GM19193 (cell line): ENCODE results near the gene PSMB10.

Experiments used
- POLR2A ChIP-seq: IDR thresholded peaks from 4 replicates; pipeline ENCODE4 v1.6.1; 2011; ENCODE audit not compliant: insufficient read depth, insufficient read length; ENCODE audit errors: extremely low read depth

The PSMB10 gene

DNA sequence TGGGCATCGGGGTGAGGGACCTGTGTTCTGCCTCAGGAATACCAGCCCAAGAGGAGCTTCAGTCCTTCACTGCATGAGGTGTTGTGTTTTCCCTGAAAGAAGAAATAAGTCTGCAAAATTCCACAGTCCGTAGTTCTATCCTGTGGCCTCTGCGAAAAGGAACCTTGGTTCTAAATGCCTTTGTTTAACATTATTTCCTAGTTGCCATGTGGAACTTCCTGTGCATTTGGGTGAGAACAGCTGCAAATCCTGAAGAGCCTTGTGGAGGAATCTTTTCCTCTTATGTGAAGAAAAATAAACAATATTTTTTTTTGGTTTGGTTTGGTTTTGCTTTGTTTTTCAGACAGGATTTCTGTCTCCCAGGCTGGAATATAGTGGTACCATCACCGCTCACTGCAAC lies 33.8 kb downstream of the PSMB10 start:
- TF ChIP-seq POLR2A = no peak

- TF ChIP-seq POLR2A = no peak
Observed at GRCh38 chr16:67901734-67902133, 34.9 kb downstream of the PSMB10 start.

- no peak for TF ChIP-seq POLR2A
Observed at GRCh38 chr16:67897231-67897630, 39.4 kb downstream of the PSMB10 start.

GRCh38 chr16:67893743-67894399 lies 42.8 kb downstream of the PSMB10 start:
- TF ChIP-seq POLR2A = no peak

- peak; percentile 71 for TF ChIP-seq POLR2A
Observed at GRCh38 chr16:67892899-67893742, 43.5 kb downstream of the PSMB10 start, which contains the start of gene PSKH1. Gene PSKH1 (plus strand): TSS chr16:67893254. CDS start chr16:67908750, 15,496 bp downstream.

DNA sequence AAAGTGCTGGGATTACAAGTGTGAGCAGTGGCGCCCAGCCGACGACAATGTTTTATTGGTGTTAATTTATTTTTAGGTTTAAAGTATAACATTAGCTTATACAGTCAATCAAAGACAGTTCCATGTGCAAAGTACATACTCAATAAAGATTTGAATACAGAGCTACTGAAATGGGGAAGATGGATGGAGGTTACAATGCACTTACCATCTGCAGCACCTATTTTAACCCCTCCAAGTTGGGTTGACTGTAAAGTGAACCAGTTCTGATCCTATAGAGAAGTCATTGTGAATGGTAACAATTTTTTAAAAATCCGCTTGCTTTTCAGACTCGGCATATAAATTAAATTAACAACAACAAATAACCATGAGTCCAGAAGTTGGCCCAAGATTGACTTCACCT lies 44.3 kb downstream of the PSMB10 start:
- no peak for TF ChIP-seq POLR2A

- TF ChIP-seq POLR2A = no peak
Observed at GRCh38 chr16:67888331-67888730, 48.3 kb downstream of the PSMB10 start.

DNA sequence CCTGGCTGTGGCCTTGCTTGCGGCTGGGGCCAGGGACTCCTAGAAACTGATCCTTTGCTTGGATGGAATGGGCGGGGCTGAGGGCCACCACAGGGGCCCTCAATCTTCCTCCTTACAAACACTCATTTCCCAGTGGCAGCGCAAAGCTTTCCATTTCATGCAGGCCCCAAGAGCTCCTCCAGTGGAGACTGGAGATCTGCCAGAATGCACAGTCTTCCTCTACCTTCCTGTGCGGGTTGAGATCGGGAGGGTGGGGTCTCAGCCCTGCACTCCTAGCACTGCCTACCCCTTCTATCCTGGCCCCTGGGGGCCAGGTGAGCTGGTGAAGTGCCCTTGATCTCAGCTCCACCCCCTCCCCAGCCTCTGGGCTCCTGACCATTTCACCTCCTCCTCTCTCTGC lies 50.3 kb downstream of the PSMB10 start:
- no peak for TF ChIP-seq POLR2A

DNA sequence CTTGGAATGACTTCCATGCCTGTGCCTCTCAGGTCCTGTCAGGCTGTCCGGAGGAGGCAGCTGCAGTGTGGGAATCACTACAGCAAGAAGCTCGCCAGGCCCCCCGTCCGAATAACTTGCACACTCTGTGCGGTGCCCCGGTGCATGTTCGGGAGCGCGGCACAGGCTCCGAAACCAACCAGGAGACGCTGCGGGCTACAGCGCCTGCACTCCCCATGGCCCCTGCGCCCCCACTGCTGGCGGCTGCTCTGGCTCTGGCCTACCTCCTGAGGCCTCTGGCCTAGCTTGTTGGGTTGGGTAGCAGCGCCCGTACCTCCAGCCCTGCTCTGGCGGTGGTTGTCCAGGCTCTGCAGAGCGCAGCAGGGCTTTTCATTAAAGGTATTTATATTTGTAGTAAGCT lies 50.7 kb downstream of the PSMB10 start:
- no peak for TF ChIP-seq POLR2A

DNA sequence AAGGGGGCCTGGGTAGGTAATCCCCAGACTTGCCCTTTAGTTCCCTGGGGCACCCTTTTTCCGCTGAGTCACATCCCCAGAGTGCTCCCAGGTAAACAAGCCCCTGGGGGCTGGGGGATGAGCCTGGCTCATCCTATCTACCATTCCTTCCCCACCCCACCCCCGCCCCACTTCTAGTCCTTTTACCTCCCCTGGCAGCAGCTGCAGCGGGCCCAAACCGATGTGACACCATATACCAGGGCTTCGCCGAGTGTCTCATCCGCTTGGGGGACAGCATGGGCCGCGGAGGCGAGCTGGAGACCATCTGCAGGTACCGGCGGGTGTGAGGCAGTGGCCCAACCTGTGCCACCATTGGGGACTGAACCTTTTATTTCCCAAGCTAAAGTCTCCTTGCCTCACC lies 51.1 kb downstream of the PSMB10 start:
- no peak for TF ChIP-seq POLR2A

GRCh38 chr16:67884684-67885083 lies 52.0 kb downstream of the PSMB10 start, which contains the start of gene NRN1L:
Gene NRN1L (plus strand): TSS chr16:67884885. CDS start chr16:67884904, 19 bp downstream.
- TF ChIP-seq POLR2A = no peak
